ENCODE measurements around the gene IGFBP4. TPM values are rescaled to one million over a fixed set of nuclear protein-coding genes. Genes with fewer than 3 reads are reported as not detected.

IGFBP4 gene
- total and polyA plus RNA-seq, 2 donors (not counting 1 experiment from before 2014, with no cell fraction given) = 4.6 to 31.3 TPM

DNA sequence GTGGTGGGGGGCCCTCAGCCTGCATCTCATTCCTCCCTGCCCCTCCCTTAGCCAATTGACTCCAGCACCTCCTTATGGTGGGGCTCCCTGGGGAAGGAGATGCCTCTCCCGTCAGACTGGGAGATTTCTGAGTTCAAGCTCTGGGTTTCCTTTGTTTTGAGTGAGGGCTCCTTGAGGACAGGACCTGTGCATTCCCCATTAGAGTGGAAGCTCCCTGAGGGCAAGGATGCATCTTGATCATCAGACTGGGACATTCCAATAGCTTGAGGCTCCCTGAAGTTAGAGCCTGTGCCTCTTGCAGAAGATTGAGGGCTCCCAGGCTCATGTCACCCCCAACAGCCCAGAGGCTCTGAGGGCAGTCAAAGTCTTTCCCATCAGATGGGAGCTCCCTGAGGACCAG lies 34.5 kb downstream of the IGFBP4 start:
- intact Hi-C loops (cut with micrococcal nuclease) = loop anchor here (5.0 kb wide), 1 partner anchor 35 kb away; the partner anchor contains the start of gene IGFBP4
- WGBS (ENCODE audit: insufficient coverage) = 100% methylated on average over 1 of the region's 1 CpG
- TF ChIP-seq, protein P1, sequence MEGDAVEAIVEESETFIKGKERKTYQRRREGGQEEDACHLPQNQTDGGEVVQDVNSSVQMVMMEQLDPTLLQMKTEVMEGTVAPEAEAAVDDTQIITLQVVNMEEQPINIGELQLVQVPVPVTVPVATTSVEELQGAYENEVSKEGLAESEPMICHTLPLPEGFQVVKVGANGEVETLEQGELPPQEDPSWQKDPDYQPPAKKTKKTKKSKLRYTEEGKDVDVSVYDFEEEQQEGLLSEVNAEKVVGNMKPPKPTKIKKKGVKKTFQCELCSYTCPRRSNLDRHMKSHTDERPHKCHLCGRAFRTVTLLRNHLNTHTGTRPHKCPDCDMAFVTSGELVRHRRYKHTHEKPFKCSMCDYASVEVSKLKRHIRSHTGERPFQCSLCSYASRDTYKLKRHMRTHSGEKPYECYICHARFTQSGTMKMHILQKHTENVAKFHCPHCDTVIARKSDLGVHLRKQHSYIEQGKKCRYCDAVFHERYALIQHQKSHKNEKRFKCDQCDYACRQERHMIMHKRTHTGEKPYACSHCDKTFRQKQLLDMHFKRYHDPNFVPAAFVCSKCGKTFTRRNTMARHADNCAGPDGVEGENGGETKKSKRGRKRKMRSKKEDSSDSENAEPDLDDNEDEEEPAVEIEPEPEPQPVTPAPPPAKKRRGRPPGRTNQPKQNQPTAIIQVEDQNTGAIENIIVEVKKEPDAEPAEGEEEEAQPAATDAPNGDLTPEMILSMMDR (IDR thresholded peaks at IDR 0.05) = no peak
- no peak for TF ChIP-seq EZH2 (IDR thresholded peaks at IDR 0.05; ENCODE audit: borderline replicate concordance, insufficient read depth, low read depth, low read length, poor library complexity, severe bottlenecking)
- Mint-ChIP-seq H3K27me3 (no peaks in the 10 kb centered on the region), H3K27ac (no peak overlapping the region), H3K4me3 (no peak overlapping the region), H3K9me3 (ENCODE audit: insufficient read depth) (no peaks in the 10 kb centered on the region), H3K4me1 (peaks cover 40% of the 10 kb centered on the region)
- H3K9ac ChIP-seq (ENCODE audit: low read length) = no peak overlapping the region
- H3K4me2 ChIP-seq (replicated peaks; ENCODE audit: low read depth, low read length, poor library complexity, severe bottlenecking) = no peak overlapping the region
- no peaks in the 10 kb centered on the region for H4K20me1 ChIP-seq (ENCODE audit: control insufficient read depth, insufficient read depth, low read length, poor library complexity, severe bottlenecking)
- no peak for DNase-seq
- H3K36me3 ChIP-seq (replicated peaks in 1 of 2; ENCODE audit: control extremely low read depth in 1 of 2, control insufficient read depth in 1 of 2, extremely low read depth in 1 of 2, insufficient read depth in 2 of 2, low read length in 1 of 2) = no peaks in the 10 kb centered on the region
- peaks cover 0 to 6% (median 0%) of the 10 kb centered on the region in 3 donors for H3K9me3 ChIP-seq (ENCODE audit: control extremely low read depth in 1 of 3, control insufficient read depth in 2 of 3, insufficient read depth in 1 of 3, low read length in 2 of 3)
- no peak overlapping the region for H2AFZ ChIP-seq (ENCODE audit: insufficient read depth, low read depth, low read length, poor library complexity, severe bottlenecking)
- no peaks in the 10 kb centered on the region for H3K79me2 ChIP-seq (ENCODE audit: control insufficient read depth, insufficient read depth, low read length)
- CTCF ChIA-PET = interaction anchor here (1.4 to 2.7 kb wide), 7 partner anchors 9 to 138 kb away, joined by 5 to 52 read pairs (median 12); no protein-coding TSS in a partner anchor
- POLR2A ChIA-PET = no interaction called here
- no peak overlapping the region for H3K27ac ChIP-seq (ENCODE audit: low read length in 2 of 2)
- no peaks in the 10 kb centered on the region for H3K27me3 ChIP-seq (replicated peaks in 1 of 4; ENCODE audit: control extremely low read depth in 1 of 4, control insufficient read depth in 3 of 4, insufficient read depth in 4 of 4, low read length in 3 of 4)
- ATAC-seq (ENCODE audit: low read depth) = no peak
- peaks cover 43 to 56% of the 10 kb centered on the region in 2 donors for H3K4me1 ChIP-seq (ENCODE audit: control insufficient read depth in 2 of 2, insufficient read depth in 2 of 2, low read length in 2 of 2)
- H3K4me3 ChIP-seq (ENCODE audit: control extremely low read depth in 1 of 5, extremely low read depth in 1 of 5, insufficient read depth in 1 of 5, low read depth in 2 of 5, low read length in 4 of 5) = no peak overlapping the region

DNA sequence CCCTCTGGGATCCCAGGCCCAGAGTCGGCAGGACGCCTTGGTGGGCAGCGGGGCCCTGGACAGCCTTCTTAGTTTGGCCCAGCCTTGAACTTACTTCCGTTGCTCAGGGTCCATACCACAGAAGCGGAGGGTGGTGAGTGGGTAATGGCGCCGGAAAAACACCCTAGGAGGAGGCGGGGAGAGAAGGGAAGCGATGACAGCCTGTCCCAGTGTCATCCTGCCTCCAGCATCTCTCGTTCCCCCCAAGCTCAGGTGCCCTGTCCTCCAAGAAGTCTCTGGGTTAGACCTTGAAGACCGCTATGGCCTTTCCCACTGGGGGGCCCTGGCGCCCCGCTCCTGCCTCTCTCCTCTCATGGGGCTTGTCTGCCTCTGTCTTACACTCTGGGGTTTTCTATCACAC lies 35.2 kb downstream of the IGFBP4 start:
- H3K36me3 ChIP-seq (replicated peaks in 1 of 2; ENCODE audit: control extremely low read depth in 1 of 2, control insufficient read depth in 1 of 2, extremely low read depth in 1 of 2, insufficient read depth in 2 of 2, low read length in 1 of 2) = no peaks in the 10 kb centered on the region
- no peaks in the 10 kb centered on the region for H4K20me1 ChIP-seq (ENCODE audit: control insufficient read depth, insufficient read depth, low read length, poor library complexity, severe bottlenecking)
- no peak overlapping the region for H3K4me3 Mint-ChIP-seq
- peaks cover 44 to 58% of the 10 kb centered on the region in 2 donors for H3K4me1 ChIP-seq (ENCODE audit: control insufficient read depth in 2 of 2, insufficient read depth in 2 of 2, low read length in 2 of 2)
- no peak overlapping the region for H3K4me2 ChIP-seq (replicated peaks; ENCODE audit: low read depth, low read length, poor library complexity, severe bottlenecking)
- peak overlapping the region; percentile 50 for H3K27ac Mint-ChIP-seq
- H2AFZ ChIP-seq (ENCODE audit: insufficient read depth, low read depth, low read length, poor library complexity, severe bottlenecking) = no peak overlapping the region
- no peaks in the 10 kb centered on the region for H3K79me2 ChIP-seq (ENCODE audit: control insufficient read depth, insufficient read depth, low read length)
- H3K4me3 ChIP-seq (ENCODE audit: control extremely low read depth in 1 of 5, extremely low read depth in 1 of 5, insufficient read depth in 1 of 5, low read depth in 2 of 5, low read length in 4 of 5) = no peak overlapping the region
- H3K27me3 ChIP-seq (replicated peaks in 1 of 4; ENCODE audit: control extremely low read depth in 1 of 4, control insufficient read depth in 3 of 4, insufficient read depth in 4 of 4, low read length in 3 of 4) = no peaks in the 10 kb centered on the region
- H3K27me3 Mint-ChIP-seq = no peaks in the 10 kb centered on the region
- DNase-seq = no peak
- peaks cover 42% of the 10 kb centered on the region for H3K4me1 Mint-ChIP-seq
- no peak overlapping the region for H3K27ac ChIP-seq (ENCODE audit: low read length in 2 of 2)
- no peak overlapping the region for H3K9ac ChIP-seq (ENCODE audit: low read length)
- CTCF ChIA-PET = interaction anchor here (1.4 to 2.7 kb wide), 4 partner anchors 10 to 54 kb away, joined by 5 to 52 read pairs (median 12); no protein-coding TSS in a partner anchor
- TF ChIP-seq, protein P1 (IDR thresholded peaks at IDR 0.05) = no peak
- no peak for TF ChIP-seq EZH2 (IDR thresholded peaks at IDR 0.05; ENCODE audit: borderline replicate concordance, insufficient read depth, low read depth, low read length, poor library complexity, severe bottlenecking)
- POLR2A ChIA-PET = no interaction called here
- no peak for ATAC-seq (ENCODE audit: low read depth)
- peaks cover 0 to 6% (median 0%) of the 10 kb centered on the region in 3 donors for H3K9me3 ChIP-seq (ENCODE audit: control extremely low read depth in 1 of 3, control insufficient read depth in 2 of 3, insufficient read depth in 1 of 3, low read length in 2 of 3)
- WGBS (ENCODE audit: insufficient coverage) = 100% methylated on average over 7 of the region's 13 CpGs
- intact Hi-C loops (cut with micrococcal nuclease) = loop anchor here (5.0 kb wide), 1 partner anchor 36 kb away; the partner anchor contains the start of gene IGFBP4
- H3K9me3 Mint-ChIP-seq (ENCODE audit: insufficient read depth) = no peaks in the 10 kb centered on the region
